Loucy (cell line): ENCODE results near the gene RAB8B.
"Not testable (repeated sequence)": the region's sequence is repeated elsewhere in the genome, so short reads cannot be mapped to it uniquely, and the experiment has no call there.

ENCODE experiments used
- H2AFZ ChIP-seq: fragments of 200-600 bp; sonication (generic); 2 replicates; pipeline ENCODE4 v1.6.0; 2016; ENCODE audit warnings: antibody characterized with exemption, mild to moderate bottlenecking, low read length, moderate library complexity
- H3F3A ChIP-seq: fragments of 200-600 bp; 2 replicates; pipeline ENCODE4 v1.6.0; 2016; ENCODE audit warnings: antibody characterized with exemption, low read depth, mild to moderate bottlenecking
- H3K27me3 ChIP-seq: fragments of 200-600 bp; sonication (generic); 2 replicates; pipeline ENCODE4 v1.6.1; 2014; ENCODE audit warnings: low read length, mild to moderate bottlenecking; ENCODE audit not compliant: insufficient read depth, poor library complexity, severe bottlenecking
- H3K36me3 ChIP-seq: fragments of 200-600 bp; sonication (generic); 2 replicates; pipeline ENCODE4 v1.6.1; 2016; ENCODE audit warnings: low read length; ENCODE audit not compliant: insufficient read depth
- H3K4me1 ChIP-seq: fragments of 200-600 bp; sonication (generic); 2 replicates; pipeline ENCODE4 v1.5.1; 2014; ENCODE audit warnings: low read length, mild to moderate bottlenecking; ENCODE audit not compliant: insufficient read depth, poor library complexity, severe bottlenecking
- H3K4me2 ChIP-seq: fragments of 200-600 bp; sonication (generic); 2 replicates; pipeline ENCODE4 v1.6.0; 2014; ENCODE audit warnings: antibody characterized with exemption, low read length, low read depth, mild to moderate bottlenecking; ENCODE audit not compliant: poor library complexity, severe bottlenecking
- H3K4me3 ChIP-seq: fragments of 200-600 bp; sonication (generic); 2 replicates; pipeline ENCODE4 v1.5.1; 2014; ENCODE audit warnings: low read length, mild to moderate bottlenecking, mixed read lengths; ENCODE audit not compliant: poor library complexity, severe bottlenecking
- H3K79me2 ChIP-seq: fragments of 200-600 bp; sonication (generic); 2 replicates; pipeline ENCODE4 v1.6.1; 2014; ENCODE audit warnings: low read length; ENCODE audit not compliant: insufficient read depth
- H3K9ac ChIP-seq: fragments of 200-600 bp; sonication (generic); 2 replicates; pipeline ENCODE4 v1.6.0; 2014; ENCODE audit warnings: mild to moderate bottlenecking, low read depth, low read length, moderate library complexity; ENCODE audit not compliant: poor library complexity, severe bottlenecking
- H3K9me2 ChIP-seq: fragments of 200-600 bp; sonication (generic); replicated peaks from 2 replicates; pipeline ENCODE4 v1.6.1; 2016; ENCODE audit warnings: low read depth, low read length, mixed read lengths
- H3K9me3 ChIP-seq: fragments of 200-600 bp; sonication (generic); 2 replicates; pipeline ENCODE4 v1.6.1; 2014; ENCODE audit warnings: mild to moderate bottlenecking, antibody characterized with exemption, low read length, low read depth; ENCODE audit not compliant: insufficient read depth
- H4K20me1 ChIP-seq: fragments of 200-600 bp; sonication (generic); 2 replicates; pipeline ENCODE4 v1.6.0; 2014; ENCODE audit warnings: antibody characterized with exemption, low read length, mild to moderate bottlenecking; ENCODE audit not compliant: insufficient read depth, poor library complexity, severe bottlenecking
- CTCF ChIP-seq: fragments of 200-600 bp; sonication (generic); conservative IDR thresholded peaks from 2 replicates; pipeline ENCODE4 v1.5.1; 2014; ENCODE audit warnings: mild to moderate bottlenecking, antibody characterized with exemption, low read length
- EZH2phosphoT487 ChIP-seq: fragments of 200-600 bp; IDR thresholded peaks from 2 replicates; pipeline ENCODE4 v1.6.1; 2018; ENCODE audit warnings: antibody characterized with exemption, mild to moderate bottlenecking, moderate library complexity, borderline replicate concordance

Gene RAB8B

GRCh38 chr15:63202861-63203260 lies 13.5 kb downstream of the RAB8B start:
- H3K4me3 ChIP-seq, result no peak overlapping the region
- no peaks in the 10 kb centered on the region for H3F3A ChIP-seq
- no peaks in the 10 kb centered on the region for H3K9me3 ChIP-seq
- 0 out of 2 replicates have a peak, but pooled peaks cover 4% of the 10 kb centered on the region for H3K36me3 ChIP-seq
- H2AFZ ChIP-seq, result no peak overlapping the region
- H3K79me2 ChIP-seq, result peaks cover 97% of the 10 kb centered on the region
- peaks cover 73% of the 10 kb centered on the region for H3K4me1 ChIP-seq
- H3K9me2 ChIP-seq, result no peaks in the 10 kb centered on the region
- H3K9ac ChIP-seq, result no peak overlapping the region
- no peaks in the 10 kb centered on the region for H3K27me3 ChIP-seq
- TF ChIP-seq EZH2phosphoT487 (no peak), CTCF (no peak)
- H3K4me2 ChIP-seq, result peak overlapping the region; percentile 22
- peaks cover 77% of the 10 kb centered on the region for H4K20me1 ChIP-seq

- 0 out of 2 replicates have a peak, but pooled peaks cover 4% of the 10 kb centered on the region for H3K36me3 ChIP-seq
- peaks cover 68% of the 10 kb centered on the region for H3K4me1 ChIP-seq
- peaks cover 76% of the 10 kb centered on the region for H4K20me1 ChIP-seq
- H3K4me2 ChIP-seq, result peak overlapping the region; percentile 22
- TF ChIP-seq EZH2phosphoT487 (no peak), CTCF (peak; percentile 41)
- H2AFZ ChIP-seq, result no peak overlapping the region
- H3K9ac ChIP-seq, result no peak overlapping the region
- H3K9me2 ChIP-seq, result no peaks in the 10 kb centered on the region
- H3K9me3 ChIP-seq, result no peaks in the 10 kb centered on the region
- H3F3A ChIP-seq, result no peaks in the 10 kb centered on the region
- peaks cover 97% of the 10 kb centered on the region for H3K79me2 ChIP-seq
- no peaks in the 10 kb centered on the region for H3K27me3 ChIP-seq
- H3K4me3 ChIP-seq, result no peak overlapping the region
Observed at GRCh38 chr15:63203451-63204090, 14.2 kb downstream of the RAB8B start.

GRCh38 chr15:63206079-63206478 lies 16.7 kb downstream of the RAB8B start:
- Histone ChIP-seq H3K9me3 (no peaks in the 10 kb centered on the region), H2AFZ (no peak overlapping the region), H3K79me2 (peaks cover 96% of the 10 kb centered on the region), H4K20me1 (peaks cover 71% of the 10 kb centered on the region), H3K4me3 (no peak overlapping the region), H3K36me3 (0 out of 2 replicates have a peak, but pooled peaks cover 4% of the 10 kb centered on the region), H3K27me3 (no peaks in the 10 kb centered on the region), H3F3A (peaks cover 9% of the 10 kb centered on the region; the same call in 1 of the 2 replicates), H3K9ac (no peak overlapping the region), H3K4me2 (no peak overlapping the region), H3K9me2 (no peaks in the 10 kb centered on the region), H3K4me1 (peaks cover 63% of the 10 kb centered on the region)
- TF ChIP-seq EZH2phosphoT487 (no peak), CTCF (no peak)

- not testable (repeated sequence) for H3K4me2 ChIP-seq, H3K4me3 ChIP-seq, H3K9ac ChIP-seq, H3K9me2 ChIP-seq, H2AFZ ChIP-seq, H3K27me3 ChIP-seq, H3K9me3 ChIP-seq, H3K36me3 ChIP-seq
- H4K20me1 ChIP-seq, result peaks cover 68% of the 10 kb centered on the region
- peaks cover 59% of the 10 kb centered on the region for H3K4me1 ChIP-seq
- peaks cover 12% of the 10 kb centered on the region; the same call in 1 of the 2 replicates for H3F3A ChIP-seq
- H3K79me2 ChIP-seq, result peaks cover 98% of the 10 kb centered on the region
Observed at GRCh38 chr15:63208824-63209223, 19.4 kb downstream of the RAB8B start.
